GM19035 (cell line): ENCODE data around the gene PNMA6E.

Source experiments
- ATAC-seq: cut with Tn5 transposase; IDR thresholded peaks from one replicate; pipeline ENCODE4 v1.9.1; 2021; ENCODE audit not compliant: unreplicated experiment

The PNMA6E gene

DNA sequence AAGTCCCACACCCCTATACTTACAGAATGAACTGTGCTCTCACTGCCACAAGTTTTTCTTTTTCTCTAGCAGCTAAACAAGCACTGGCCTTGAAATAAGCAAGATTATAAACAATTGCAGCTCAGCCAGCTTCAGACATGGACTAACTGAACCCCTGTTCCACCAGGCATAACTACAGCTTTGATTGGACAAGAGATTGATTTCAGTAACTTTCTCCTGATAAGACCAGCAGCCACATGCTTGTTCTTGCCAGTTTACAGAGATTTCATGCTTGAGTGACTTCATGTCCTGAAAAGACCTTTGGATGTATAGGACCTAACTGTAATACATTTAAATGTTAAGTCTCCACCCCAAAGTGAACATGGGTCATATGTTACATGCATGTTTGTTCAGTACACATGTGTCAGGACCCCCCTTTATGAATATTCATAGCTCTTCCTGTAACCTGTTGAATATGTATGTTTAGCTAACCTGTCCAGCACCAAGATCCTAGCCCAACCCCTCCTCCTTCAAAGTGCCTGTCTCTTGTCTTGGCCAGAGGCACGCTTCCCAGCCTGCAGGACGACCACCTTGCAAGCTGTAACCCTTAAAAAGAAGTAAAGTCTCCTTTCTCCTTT, 39.3 kb downstream of the PNMA6E start:
- ATAC-seq, result no peak

DNA sequence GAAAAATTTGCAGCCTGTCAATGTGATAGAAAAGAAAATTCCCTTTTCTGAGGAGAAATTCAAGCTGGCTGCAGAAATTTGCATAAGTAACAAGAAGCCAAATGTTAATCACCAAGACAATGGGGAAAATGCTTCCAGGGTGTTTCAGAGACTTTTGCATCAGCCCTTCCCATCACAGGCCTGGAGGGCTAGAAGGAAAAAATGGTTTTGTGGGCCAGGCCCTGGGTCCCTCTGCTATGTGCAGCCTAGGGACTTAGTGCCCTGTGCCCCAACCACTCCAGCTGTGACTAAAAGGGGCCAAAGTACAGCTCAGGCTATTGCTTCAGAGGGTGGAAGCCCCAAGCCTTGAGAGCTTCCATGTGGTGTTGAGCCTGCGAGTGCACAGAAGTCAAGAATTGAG, 43.3 kb downstream of the PNMA6E start:
- ATAC-seq, result no peak

DNA sequence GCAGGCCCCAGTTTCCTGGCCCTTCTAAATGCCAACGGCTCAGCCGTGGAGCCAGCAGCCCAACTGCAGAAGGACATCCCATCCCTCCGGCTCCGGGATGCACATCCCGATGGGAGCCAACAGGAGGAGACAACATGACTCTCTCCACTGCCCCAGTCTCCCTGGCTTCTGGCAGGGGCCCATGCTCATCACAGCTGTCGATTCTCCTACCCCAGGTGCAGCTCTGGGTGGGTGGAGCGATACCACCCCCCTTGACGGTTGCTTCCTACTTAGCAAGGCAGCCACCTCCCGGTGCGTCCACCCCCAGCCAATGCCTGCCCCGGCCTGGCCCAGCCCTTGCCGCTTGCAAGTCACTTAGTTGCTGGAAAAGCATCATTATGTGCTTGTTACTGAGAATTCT, 47.7 kb downstream of the PNMA6E start:
- ATAC-seq, result no peak

DNA sequence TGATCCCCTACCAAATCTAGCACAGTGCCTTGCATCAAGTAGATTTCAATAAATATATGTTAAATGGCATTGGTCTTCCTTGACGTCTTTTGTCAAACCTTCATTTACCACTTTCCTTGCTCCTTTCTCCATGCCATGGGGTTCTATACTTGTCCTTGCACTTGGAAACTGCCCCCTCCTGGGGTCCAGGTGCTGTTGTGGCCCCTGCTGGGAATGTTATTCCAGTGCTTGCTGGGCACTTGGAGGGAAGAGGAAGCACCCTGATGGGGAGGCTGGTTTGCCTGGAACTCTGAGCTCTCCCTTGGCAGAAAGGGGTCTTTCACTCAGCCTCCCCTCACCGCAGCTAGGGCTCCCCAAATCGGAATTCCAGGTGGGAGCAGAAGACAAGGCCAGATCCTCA, 48.3 kb downstream of the PNMA6E start:
- ATAC-seq, result no peak

DNA sequence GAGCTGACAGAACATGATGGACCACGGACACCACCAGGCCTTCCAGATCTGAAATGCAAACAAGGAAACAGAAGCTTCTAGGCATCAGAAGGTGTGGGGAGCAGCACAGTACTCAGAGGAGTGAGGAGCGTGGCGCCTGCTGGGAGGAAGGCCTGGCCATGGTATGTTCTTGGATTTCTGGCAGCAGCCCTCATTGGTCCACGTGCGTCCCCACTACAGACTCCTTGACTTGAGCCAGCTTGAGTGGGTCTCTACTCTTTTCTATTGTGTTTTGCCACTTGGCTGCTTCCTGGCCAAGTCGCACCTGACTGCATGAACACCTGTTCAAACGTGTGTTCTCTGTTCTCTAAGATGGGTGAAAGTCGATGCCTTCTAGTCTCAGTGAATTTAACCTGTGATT, 49.2 kb downstream of the PNMA6E start:
- no peak for ATAC-seq

DNA sequence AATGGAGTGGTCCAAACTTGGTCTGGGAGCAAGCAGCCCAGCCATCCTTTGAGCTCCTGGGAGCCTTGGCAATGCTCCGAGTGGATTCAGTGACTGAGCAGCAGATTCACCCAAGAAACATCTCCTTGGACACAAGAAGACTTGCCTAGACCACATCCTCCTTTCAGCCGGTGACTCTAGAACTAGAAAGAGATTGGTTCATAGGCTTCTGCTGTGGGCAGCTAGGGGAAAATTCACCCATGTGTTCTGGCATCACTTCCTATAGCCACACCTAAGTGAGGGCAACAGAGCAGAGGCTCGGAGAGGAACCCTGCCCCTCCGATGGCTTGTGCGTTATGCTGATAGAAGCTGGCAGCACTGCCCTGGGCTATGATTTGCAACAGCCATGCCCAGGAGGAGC, 51.2 kb downstream of the PNMA6E start:
- no peak for ATAC-seq

DNA sequence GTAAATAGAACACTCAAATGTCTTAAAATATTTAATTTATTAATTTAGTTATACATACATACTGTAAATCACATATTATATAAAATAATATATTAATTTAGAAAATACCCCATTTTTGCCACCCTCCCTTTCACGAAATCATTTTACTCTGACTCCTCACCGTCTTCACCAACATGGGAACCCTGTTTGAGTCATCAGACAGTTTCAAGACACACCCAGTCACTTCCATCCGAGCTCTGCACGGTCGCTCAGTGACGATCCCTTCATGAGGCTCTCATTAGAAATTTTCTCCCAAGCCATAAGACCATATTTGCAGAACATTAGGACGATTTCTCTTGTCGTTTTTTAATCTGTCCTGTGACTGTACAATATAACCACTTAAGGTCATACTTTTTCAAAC, 52.7 kb downstream of the PNMA6E start:
- no peak for ATAC-seq

DNA sequence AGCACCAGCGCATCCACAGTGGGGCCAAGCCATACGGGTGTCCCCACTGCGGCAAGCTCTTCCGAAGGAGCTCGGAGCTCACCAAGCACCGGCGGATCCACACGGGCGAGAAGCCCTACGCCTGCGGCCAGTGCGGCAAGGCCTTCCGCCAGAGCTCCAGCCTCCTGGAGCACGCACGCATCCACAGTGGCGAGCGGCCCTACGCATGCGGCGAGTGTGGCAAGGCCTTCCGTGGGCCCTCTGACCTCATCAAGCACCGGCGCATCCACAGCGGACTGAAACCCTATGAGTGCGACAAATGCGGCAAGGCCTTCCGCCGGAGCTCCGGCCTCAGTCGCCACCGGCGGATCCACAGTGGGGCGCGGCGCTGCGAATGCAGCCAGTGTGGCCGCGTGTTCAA, 53.6 kb downstream of the PNMA6E start:
- no peak for ATAC-seq
